Spleen (tissue), 11 donors: Measurements from ENCODE around the gene AOC2. TPM values are rescaled to one million over a fixed set of nuclear protein-coding genes. Genes with fewer than 3 reads are reported as not detected.

Experiments
- DNase-seq: peaks from one replicate; pipeline ENCODE4 v3.0.0-alpha.2; 2020
- H3K27ac ChIP-seq, 8 donors: fragments of 200-600 bp; sonication (generic) in 7 of 8; 1 replicate in 4 of 8; 2 replicates in 4 of 8; pipeline versions ENCODE4 v1.5.0 to v1.8.0; 2016 to 2021; ENCODE audit warnings: inconsistent platforms in 4 of 8, mild to moderate bottlenecking in 4 of 8, moderate library complexity in 1 of 8
- H3K27me3 ChIP-seq, 7 donors: fragments of 200-600 bp; sonication (generic) in 6 of 7; replicated peaks in 1 of 7; 1 replicate in 4 of 7; 2 replicates in 3 of 7; pipeline versions ENCODE4 v1.5.0 to v1.8.0; 2016 to 2021; ENCODE audit warnings: inconsistent platforms in 3 of 7, mild to moderate bottlenecking in 1 of 7
- H3K36me3 ChIP-seq, 6 donors: fragments of 200-600 bp; sonication (generic) in 5 of 6; 1 replicate in 4 of 6; 2 replicates in 2 of 6; pipeline versions ENCODE4 v1.5.0 to v1.8.0; 2016 to 2021; ENCODE audit warnings: inconsistent platforms in 2 of 6
- H3K4me1 ChIP-seq, 6 donors: fragments of 200-600 bp; sonication (generic) in 5 of 6; 1 replicate in 3 of 6; 2 replicates in 3 of 6; pipeline versions ENCODE4 v1.5.0 to v1.8.0; 2016 to 2021; ENCODE audit warnings: inconsistent platforms in 3 of 6
- H3K4me3 ChIP-seq, 8 donors: fragments of 200-600 bp; sonication (generic) in 7 of 8; 1 replicate in 4 of 8; 2 replicates in 4 of 8; pipeline versions ENCODE4 v1.5.0 to v1.8.0; 2016 to 2021; ENCODE audit warnings: inconsistent platforms in 4 of 8, mild to moderate bottlenecking in 4 of 8, moderate library complexity in 2 of 8
- H3K9me3 ChIP-seq, 8 donors: fragments of 200-600 bp; sonication (generic) in 7 of 8; 1 replicate in 4 of 8; 2 replicates in 4 of 8; pipeline versions ENCODE4 v1.5.0 to v1.8.0; 2016 to 2021; ENCODE audit warnings: inconsistent platforms in 4 of 8
- POLR2A ChIP-seq, 3 donors: fragments of 450-650 bp; IDR thresholded peaks; one replicate each; pipeline ENCODE4 v1.5.1; 2017; ENCODE audit warnings: antibody characterized with exemption in 3 of 3, mild to moderate bottlenecking in 1 of 3
- POLR2AphosphoS5 ChIP-seq, 3 donors: sonication (generic); formaldehyde crosslinking; IDR thresholded peaks; one replicate each; pipeline ENCODE4 v1.5.1; 2017; ENCODE audit warnings: antibody characterized with exemption in 3 of 3
- WGBS, 5 donors: extraction: QIAGEN DNeasy Blood & Tissue Kit in 3 of 5; methylation state at CpG; one replicate each; pipeline versions ENCODE4 v1.1.5 to v1.1.7; 2013 to 2018; 5-methylcytosine and 5-hydroxymethylcytosine counted together
- intact Hi-C: fragments of 100-400 bp; cut with DNase I; formaldehyde crosslinking; loops from one replicate; pipeline ENCODE4 v1.15.0; 2023; ENCODE audit warnings: low total_unique reads
- polyA plus RNA-seq, 3 donors: library from polyadenylated mRNA; stranded (reverse); fragments of 200-250 nt; gene quantifications; one replicate each; pipeline ENCODE4 v1.2.1, GENCODE V29; 2013
- total RNA-seq, 7 donors: library from RNA; depleted of rRNA in 3 of 7; stranded (reverse); fragments of >200 nt in 3 of 7; fragmentation: NEBNext Ultra II Directional in 4 of 7; extraction: Animal tissue kit (Norgen Biotek cat#: 25700) in 4 of 7; gene quantifications; one replicate each; pipeline versions ENCODE4 v1.1.0 to v1.2.1, GENCODE V29; 2016 to 2021
- TF ChIP-seq, protein P1 (sequence below), 11 experiments: fragments of 200-600 bp in 7 of 11; fragments of 450-650 bp in 4 of 11; sonication (generic) in 4 of 11; IDR thresholded peaks in 8 of 11; conservative IDR thresholded peaks in 3 of 11; 1 replicate in 7 of 11; 2 replicates in 4 of 11; pipeline versions ENCODE4 v1.4.0 to v1.8.0; 2016 to 2021; ENCODE audit warnings: antibody characterized with exemption in 11 of 11, inconsistent platforms in 4 of 11, mild to moderate bottlenecking in 1 of 11
- donor health status: healthy with polysubstance abuse.
- donor health status: DM: no; HTN: no; CAD: no; lungs with moderate emphysema.
- donor health status: DM: no; HTN: no; CAD: no.
- donor health status: Bipolar disorder and iron deficiency.
- donor health status: healthy.
- donor health status: DM: no; HTN: no; CAD: no.
- donor health status: DM: yes; HTN: yes; CAD: no.

The AOC2 gene
- total and polyA plus RNA-seq, 10 donors, result 0.59 to 3.6 (median 2.6) TPM

DNA sequence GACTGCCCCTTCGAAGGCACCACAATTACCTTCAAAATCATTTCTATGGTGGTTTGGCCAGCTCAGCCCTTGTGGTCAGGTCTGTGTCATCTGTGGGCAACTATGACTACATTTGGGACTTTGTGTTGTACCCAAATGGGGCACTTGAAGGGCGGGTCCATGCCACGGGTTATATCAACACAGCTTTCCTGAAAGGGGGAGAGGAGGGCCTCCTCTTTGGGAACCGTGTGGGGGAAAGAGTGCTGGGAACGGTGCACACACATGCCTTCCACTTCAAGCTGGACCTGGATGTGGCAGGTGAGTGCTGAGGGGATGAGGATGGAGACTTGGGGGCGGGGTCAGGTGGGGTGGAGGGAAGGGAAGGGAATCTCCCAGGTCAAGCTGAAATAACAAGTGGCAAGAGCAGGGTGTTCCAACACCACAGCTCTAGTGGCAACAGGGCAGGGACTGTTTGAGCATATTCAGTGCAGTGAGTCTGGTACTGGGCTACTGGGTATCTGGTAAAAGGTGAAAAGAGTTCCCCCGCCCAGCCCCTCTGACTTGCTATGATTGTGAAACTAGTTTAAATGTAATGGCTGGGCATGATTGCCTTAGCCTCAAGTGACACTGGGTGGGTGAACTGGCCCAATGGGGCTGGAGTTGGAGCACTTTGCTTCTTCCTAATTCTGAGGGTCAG is 1.7 kb downstream of the AOC2 start:
- peaks cover 0 to 80% (median 23%) of the 10 kb centered on the region in 6 donors for H3K4me1 ChIP-seq

DNA sequence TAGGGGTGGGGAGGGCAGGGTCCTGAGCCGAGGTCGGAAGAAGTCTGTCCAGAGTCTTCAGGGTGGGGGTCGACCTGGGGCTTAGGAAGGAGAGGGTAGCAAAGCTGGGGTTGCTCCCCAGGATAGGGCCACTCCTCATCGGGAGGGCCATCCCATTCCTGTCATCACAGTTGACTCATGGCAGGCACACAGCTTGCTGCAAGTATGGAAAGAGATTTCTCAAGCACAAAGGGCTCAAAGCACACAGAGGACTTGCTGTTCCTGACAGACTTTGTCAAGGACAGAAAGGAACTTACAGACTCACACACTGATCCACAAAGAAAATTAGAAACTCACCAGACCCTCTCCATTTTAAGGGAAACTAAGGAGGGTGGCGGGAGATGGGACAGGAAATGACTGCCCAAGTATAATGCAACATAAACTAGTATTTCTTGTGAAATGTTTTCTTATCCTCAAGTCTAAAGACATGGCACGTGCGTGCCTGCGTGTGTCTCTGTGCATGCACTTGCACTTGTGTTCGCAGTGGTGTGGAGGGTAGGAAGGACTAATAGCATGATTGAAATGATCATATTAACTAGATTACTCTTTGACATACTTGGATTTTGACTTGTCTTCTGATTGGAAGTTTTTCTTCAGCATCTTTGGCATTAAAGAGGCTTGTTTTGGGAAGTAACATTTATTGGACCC is 2.4 kb downstream of the AOC2 start:
- Histone ChIP-seq H3K27ac (peak overlapping the region in 3 of 8 donors; percentile 21 to 48 (median 42)), H3K27me3 (no peaks in the 10 kb centered on the region), H3K36me3 (peaks cover under 1 to 45% (median 38%) of the 10 kb centered on the region in 6 donors), H3K9me3 (no peaks in the 10 kb centered on the region), H3K4me3 (no peak overlapping the region), H3K4me1 (peaks cover 0 to 74% (median 23%) of the 10 kb centered on the region in 6 donors)
- WGBS, 5 donors, result 52 to 84% (median 69%) methylated on average over 9 of the region's 9 CpGs
- peak; percentile 50 for DNase-seq
- intact Hi-C loops, result no loop called here
- no peak for TF ChIP-seq POLR2A (IDR thresholded peaks at IDR 0.05)
- TF ChIP-seq, protein P1, sequence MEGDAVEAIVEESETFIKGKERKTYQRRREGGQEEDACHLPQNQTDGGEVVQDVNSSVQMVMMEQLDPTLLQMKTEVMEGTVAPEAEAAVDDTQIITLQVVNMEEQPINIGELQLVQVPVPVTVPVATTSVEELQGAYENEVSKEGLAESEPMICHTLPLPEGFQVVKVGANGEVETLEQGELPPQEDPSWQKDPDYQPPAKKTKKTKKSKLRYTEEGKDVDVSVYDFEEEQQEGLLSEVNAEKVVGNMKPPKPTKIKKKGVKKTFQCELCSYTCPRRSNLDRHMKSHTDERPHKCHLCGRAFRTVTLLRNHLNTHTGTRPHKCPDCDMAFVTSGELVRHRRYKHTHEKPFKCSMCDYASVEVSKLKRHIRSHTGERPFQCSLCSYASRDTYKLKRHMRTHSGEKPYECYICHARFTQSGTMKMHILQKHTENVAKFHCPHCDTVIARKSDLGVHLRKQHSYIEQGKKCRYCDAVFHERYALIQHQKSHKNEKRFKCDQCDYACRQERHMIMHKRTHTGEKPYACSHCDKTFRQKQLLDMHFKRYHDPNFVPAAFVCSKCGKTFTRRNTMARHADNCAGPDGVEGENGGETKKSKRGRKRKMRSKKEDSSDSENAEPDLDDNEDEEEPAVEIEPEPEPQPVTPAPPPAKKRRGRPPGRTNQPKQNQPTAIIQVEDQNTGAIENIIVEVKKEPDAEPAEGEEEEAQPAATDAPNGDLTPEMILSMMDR (IDR thresholded peaks at IDR 0.05 in 8 of 11, conservative IDR thresholded peaks at IDR 0.05 in 3 of 11), result no peak
- no peak for TF ChIP-seq POLR2AphosphoS5 (IDR thresholded peaks at IDR 0.05)

More for the DNA sequence above, 1.7 kb downstream of the AOC2 start:
- Histone ChIP-seq H3K27ac (peak overlapping the region in 3 of 8 donors; percentile 21 to 42 (median 38)), H3K4me3 (no peak overlapping the region), H3K36me3 (peaks cover 3 to 51% (median 45%) of the 10 kb centered on the region in 6 donors), H3K27me3 (no peaks in the 10 kb centered on the region), H3K9me3 (no peaks in the 10 kb centered on the region)
- DNase-seq, result peak; percentile 59
- intact Hi-C loops, result no loop called here
- 61 to 87% (median 70%) methylated on average over 7 of the region's 7 CpGs for WGBS, 5 donors
- TF ChIP-seq POLR2A (IDR thresholded peaks at IDR 0.05) (no peak), POLR2AphosphoS5 (IDR thresholded peaks at IDR 0.05) (no peak)
- TF ChIP-seq, protein P1 (IDR thresholded peaks at IDR 0.05 in 8 of 11, conservative IDR thresholded peaks at IDR 0.05 in 3 of 11), result no peak

DNA sequence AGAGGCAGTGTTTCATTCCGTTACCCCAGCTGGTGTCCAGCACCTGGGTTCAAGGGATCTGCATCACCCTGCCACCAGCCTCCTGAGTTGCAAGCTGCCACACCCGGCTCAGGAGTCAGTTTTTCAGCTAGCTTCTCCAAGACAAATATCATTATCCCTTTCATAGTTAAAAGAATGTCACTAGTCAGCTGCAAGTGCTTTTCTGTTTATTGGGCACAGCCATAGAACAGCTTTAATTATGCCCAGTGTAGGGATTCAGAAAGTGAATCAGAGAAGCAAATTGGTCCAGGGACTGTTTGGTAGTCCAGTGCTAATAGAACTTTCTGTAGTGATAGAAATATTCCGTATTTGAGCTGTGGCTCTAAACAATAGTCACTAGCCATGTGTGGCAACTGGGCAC is 3.7 kb downstream of the AOC2 start:
- no peaks in the 10 kb centered on the region for H3K27me3 ChIP-seq
- peaks cover 0 to 67% (median 24%) of the 10 kb centered on the region in 6 donors for H3K4me1 ChIP-seq
- H3K27ac ChIP-seq, result no peak overlapping the region
- intact Hi-C loops, result no loop called here
- no peak overlapping the region for H3K4me3 ChIP-seq
- TF ChIP-seq POLR2A (IDR thresholded peaks at IDR 0.05) (no peak), POLR2AphosphoS5 (IDR thresholded peaks at IDR 0.05) (no peak)
- TF ChIP-seq, protein P1 (IDR thresholded peaks at IDR 0.05 in 8 of 11, conservative IDR thresholded peaks at IDR 0.05 in 3 of 11), result no peak
- WGBS, 5 donors, result 88 to 98% (median 89%) methylated on average over 3 of the region's 3 CpGs
- H3K9me3 ChIP-seq, result no peaks in the 10 kb centered on the region
- DNase-seq, result no peak
- peaks cover 0 to 31% (median 24%) of the 10 kb centered on the region in 6 donors for H3K36me3 ChIP-seq

- Histone ChIP-seq H3K27me3 (no peaks in the 10 kb centered on the region), H3K4me3 (no peak overlapping the region), H3K4me1 (peaks cover 0 to 67% (median 28%) of the 10 kb centered on the region in 6 donors), H3K27ac (no peak overlapping the region), H3K36me3 (peaks cover 0 to 22% (median 18%) of the 10 kb centered on the region in 6 donors), H3K9me3 (no peaks in the 10 kb centered on the region)
- intact Hi-C loops, result no loop called here
- 72 to 94% (median 93%) methylated on average over 2 to 9 of the region's 9 CpGs; no CpG with 5 or more reads in 1 of the 5 donors for WGBS, 5 donors
- TF ChIP-seq, protein P1 (IDR thresholded peaks at IDR 0.05 in 8 of 11, conservative IDR thresholded peaks at IDR 0.05 in 3 of 11), result no peak
- peak in 1 of 3 donors; percentile 16 for TF ChIP-seq POLR2AphosphoS5 (IDR thresholded peaks at IDR 0.05)
- DNase-seq, result peak; percentile 17
Observed at GRCh38 chr17:42849031-42849430, 4.7 kb downstream of the AOC2 start.
